22Rv1 (cell line): ENCODE measurements around the gene TYRP1.

Source experiments
- H3K27ac ChIP-seq: fragments of 450-650 bp; 2 replicates; pipeline ENCODE4 v1.5.1; 2017
- CTCF ChIP-seq: fragments of 450-650 bp; IDR thresholded peaks from 2 replicates; pipeline ENCODE4 v1.5.1; 2017; ENCODE audit warnings: mild to moderate bottlenecking
- ZFX ChIP-seq: fragments of 450-650 bp; IDR thresholded peaks from 2 replicates; pipeline ENCODE4 v1.6.1; 2017; ENCODE audit warnings: antibody characterized with exemption, borderline replicate concordance

TYRP1 gene

GRCh38 chr9:12718482-12719026 is 25.4 kb downstream of the TYRP1 start:
- no peak overlapping the region for H3K27ac ChIP-seq
- TF ChIP-seq ZFX (no peak), CTCF (no peak)

- TF ChIP-seq CTCF = peak; percentile 80
- TF ChIP-seq ZFX = no peak
- H3K27ac ChIP-seq = no peak overlapping the region
Observed at GRCh38 chr9:12719431-12719830, 26.2 kb downstream of the TYRP1 start.

- TF ChIP-seq CTCF (no peak), ZFX (no peak)
- no peak overlapping the region for H3K27ac ChIP-seq
Observed at GRCh38 chr9:12720551-12720950, 27.4 kb downstream of the TYRP1 start.

GRCh38 chr9:12722131-12722530 is 28.9 kb downstream of the TYRP1 start:
- TF ChIP-seq ZFX = no peak
- TF ChIP-seq CTCF = no peak
- H3K27ac ChIP-seq = no peak overlapping the region

- no peak overlapping the region for H3K27ac ChIP-seq
- TF ChIP-seq ZFX (no peak), CTCF (peak; percentile 61)
Observed at GRCh38 chr9:12723409-12724028, 30.3 kb downstream of the TYRP1 start.

- TF ChIP-seq CTCF (no peak), ZFX (no peak)
- H3K27ac ChIP-seq = no peak overlapping the region
Observed at GRCh38 chr9:12726795-12727194, 33.6 kb downstream of the TYRP1 start.

- TF ChIP-seq CTCF (no peak), ZFX (no peak)
- no peak overlapping the region for H3K27ac ChIP-seq
Observed at GRCh38 chr9:12730198-12730597, 37.0 kb downstream of the TYRP1 start.
